ENCODE results near the gene MORC2. TPM values are rescaled to one million over a fixed set of nuclear protein-coding genes. Genes with fewer than 3 reads are reported as not detected.

MORC2 gene
- total and polyA plus RNA-seq, 7 donors, result 15.6 to 35.9 (median 27.0) TPM

GRCh38 chr22:30908051-30908461 is 60.5 kb downstream of the MORC2 start:
- H3K27me3 ChIP-seq (ENCODE audit: insufficient read depth in 3 of 3, low read length in 2 of 3), result no peaks in the 10 kb centered on the region
- H3K36me3 ChIP-seq (ENCODE audit: insufficient read depth in 1 of 2, low read depth in 1 of 2), result peaks cover 0 to 8% of the 10 kb centered on the region in 2 donors
- intact Hi-C loops (cut with DNase I), result no loop called here
- H3K9me3 ChIP-seq, result no peaks in the 10 kb centered on the region
- no peak overlapping the region for H3K27ac ChIP-seq
- no peak for TF ChIP-seq CTCF (IDR thresholded peaks at IDR 0.05)
- no peak overlapping the region for H3K4me3 ChIP-seq
- WGBS, 3 donors, result 91 to 96% (median 93%) methylated on average over 6 of the region's 6 CpGs
- DNase-seq (no peak), ATAC-seq (no peak)
- no peaks in the 10 kb centered on the region for H3K4me1 ChIP-seq

DNA sequence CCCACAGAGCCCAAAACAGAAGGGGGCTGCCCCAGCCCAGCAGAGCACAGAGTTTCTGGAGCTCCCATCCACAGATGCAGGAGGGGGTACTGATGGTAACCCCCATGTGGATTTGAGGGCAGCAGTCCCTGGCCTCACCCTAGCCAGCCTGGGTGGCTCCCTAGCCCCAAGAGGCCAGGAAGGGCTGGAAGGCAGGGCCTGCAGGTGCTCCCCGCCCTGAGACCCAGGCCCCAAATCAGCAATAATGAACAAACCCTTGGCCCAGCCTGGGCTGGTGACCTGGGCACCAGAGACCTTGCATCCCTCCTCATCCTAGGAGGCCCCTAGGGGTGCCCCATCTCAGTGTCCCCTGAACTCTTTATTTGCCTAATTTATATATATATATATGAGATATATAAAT is 61.6 kb downstream of the MORC2 start:
- H3K27me3 ChIP-seq (ENCODE audit: insufficient read depth in 3 of 3, low read length in 2 of 3), result no peaks in the 10 kb centered on the region
- intact Hi-C loops (cut with DNase I), result no loop called here
- peaks cover 0 to 8% of the 10 kb centered on the region in 2 donors for H3K36me3 ChIP-seq (ENCODE audit: insufficient read depth in 1 of 2, low read depth in 1 of 2)
- ATAC-seq (no peak), DNase-seq (no peak)
- H3K4me1 ChIP-seq, result no peaks in the 10 kb centered on the region
- no peak overlapping the region for H3K4me3 ChIP-seq
- H3K27ac ChIP-seq, result no peak overlapping the region
- 92 to 100% (median 100%) methylated on average over 1 of the region's 1 CpG for WGBS, 3 donors
- no peak for TF ChIP-seq CTCF (IDR thresholded peaks at IDR 0.05)
- H3K9me3 ChIP-seq, result no peaks in the 10 kb centered on the region

- Histone ChIP-seq H3K9me3 (no peaks in the 10 kb centered on the region), H3K36me3 (ENCODE audit: insufficient read depth in 1 of 2, low read depth in 1 of 2) (peaks cover 0 to 8% of the 10 kb centered on the region in 2 donors), H3K4me1 (no peaks in the 10 kb centered on the region), H3K27me3 (ENCODE audit: insufficient read depth in 3 of 3, low read length in 2 of 3) (no peaks in the 10 kb centered on the region), H3K4me3 (no peak overlapping the region), H3K27ac (no peak overlapping the region)
- DNase-seq (no peak), ATAC-seq (no peak)
- intact Hi-C loops (cut with DNase I), result no loop called here
- no peak for TF ChIP-seq CTCF (IDR thresholded peaks at IDR 0.05)
- 94 to 96% (median 95%) methylated on average over 9 of the region's 9 CpGs for WGBS, 3 donors
Observed at GRCh38 chr22:30906411-30906810, 62.2 kb downstream of the MORC2 start.

- 93 to 95% (median 94%) methylated on average over 45 to 49 of the region's 49 CpGs for WGBS, 3 donors
- intact Hi-C loops (cut with DNase I), result no loop called here
- no peak for TF ChIP-seq CTCF (IDR thresholded peaks at IDR 0.05)
Observed at GRCh38 chr22:30905696-30906341, 62.8 kb downstream of the MORC2 start.

More at GRCh38 chr22:30905696-30906341, 62.8 kb downstream of the MORC2 start:
- Histone ChIP-seq H3K9me3 (no peaks in the 10 kb centered on the region), H3K36me3 (ENCODE audit: insufficient read depth in 1 of 2, low read depth in 1 of 2) (peaks cover 0 to 8% of the 10 kb centered on the region in 2 donors), H3K27me3 (ENCODE audit: insufficient read depth in 3 of 3, low read length in 2 of 3) (no peaks in the 10 kb centered on the region), H3K4me3 (no peak overlapping the region), H3K27ac (no peak overlapping the region), H3K4me1 (no peaks in the 10 kb centered on the region)
- DNase-seq, result no peak
- no peak for ATAC-seq
